CD1c-positive myeloid dendritic cell (primary cell): Measurements from ENCODE around the gene IARS1.

Source experiments
- DNase-seq: peaks from one replicate; pipeline ENCODE4 v3.0.0-alpha.2; 2016; ENCODE audit errors: extremely low spot score

IARS1 gene

GRCh38 chr9:92295240-92295790 is 1.8 kb upstream of the IARS1 start:
- no peak for DNase-seq

GRCh38 chr9:92294297-92294676 is 790 bp upstream of the IARS1 start:
- DNase-seq: no peak

- DNase-seq: no peak
Observed at GRCh38 chr9:92293075-92293354, 482 bp downstream of the IARS1 start.

GRCh38 chr9:92292338-92293074 is 991 bp downstream of the IARS1 start:
- DNase-seq: peak; percentile 62

- no peak for DNase-seq
Observed at GRCh38 chr9:92291577-92291976, 1.9 kb downstream of the IARS1 start.

GRCh38 chr9:92290785-92291429 is 2.6 kb downstream of the IARS1 start:
- DNase-seq: no peak

- DNase-seq: no peak
Observed at GRCh38 chr9:92289708-92290390, 3.6 kb downstream of the IARS1 start.

- no peak for DNase-seq
Observed at GRCh38 chr9:92279302-92279701, 14.2 kb downstream of the IARS1 start.

- no peak for DNase-seq
Observed at GRCh38 chr9:92278110-92278509, 15.4 kb downstream of the IARS1 start.

- DNase-seq: no peak
Observed at GRCh38 chr9:92276331-92277032, 17.0 kb downstream of the IARS1 start.

GRCh38 chr9:92275541-92275940 is 18.0 kb downstream of the IARS1 start:
- DNase-seq: no peak

GRCh38 chr9:92270511-92270910 is 23.0 kb downstream of the IARS1 start:
- DNase-seq: no peak

- no peak for DNase-seq
Observed at GRCh38 chr9:92266486-92266885, 27.0 kb downstream of the IARS1 start.

GRCh38 chr9:92265154-92265553 is 28.3 kb downstream of the IARS1 start:
- DNase-seq: no peak

- DNase-seq: no peak
Observed at GRCh38 chr9:92263131-92263530, 30.4 kb downstream of the IARS1 start.

GRCh38 chr9:92257327-92257726 is 36.2 kb downstream of the IARS1 start:
- no peak for DNase-seq

- DNase-seq: no peak
Observed at GRCh38 chr9:92254381-92255337, 38.8 kb downstream of the IARS1 start.

GRCh38 chr9:92253656-92254055 is 39.8 kb downstream of the IARS1 start:
- DNase-seq: no peak

- DNase-seq: no peak
Observed at GRCh38 chr9:92247981-92248380, 45.5 kb downstream of the IARS1 start.

- DNase-seq: no peak
Observed at GRCh38 chr9:92247296-92247695, 46.2 kb downstream of the IARS1 start.
